Measurements from ENCODE around the gene ADCY3. TPM values are rescaled to one million over a fixed set of nuclear protein-coding genes. Genes with fewer than 3 reads are reported as not detected.
"Not testable (repeated sequence)": the region's sequence is repeated elsewhere in the genome, so short reads cannot be mapped to it uniquely, and the experiment has no call there.

The ADCY3 gene
- total and polyA plus RNA-seq, 12 donors = 5.3 to 50.8 (median 13.1) TPM

DNA sequence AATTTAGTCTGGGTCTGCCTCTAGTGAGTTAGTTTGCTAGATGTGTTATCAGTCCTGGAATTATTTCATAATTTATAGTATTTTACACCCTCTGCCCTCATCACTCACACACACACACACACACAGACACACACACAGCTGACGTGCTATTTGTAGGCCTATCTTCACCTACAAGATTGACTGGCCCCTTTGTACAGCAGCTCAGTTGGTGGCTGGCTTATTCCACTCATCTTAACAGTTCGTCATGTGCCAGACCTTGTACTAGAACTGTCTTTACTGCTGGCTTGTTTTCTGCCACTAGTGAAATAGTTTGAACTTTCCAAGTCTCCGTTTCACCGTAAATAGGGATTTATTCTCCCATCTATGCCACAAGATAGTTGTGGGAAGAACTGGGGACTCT, 105.5 kb downstream of the ADCY3 start:
- no peak overlapping the region for H3K4me3 ChIP-seq
- no peaks in the 10 kb centered on the region for H3K9me3 ChIP-seq
- H3K27ac ChIP-seq = no peak overlapping the region
- TF ChIP-seq, protein P1, sequence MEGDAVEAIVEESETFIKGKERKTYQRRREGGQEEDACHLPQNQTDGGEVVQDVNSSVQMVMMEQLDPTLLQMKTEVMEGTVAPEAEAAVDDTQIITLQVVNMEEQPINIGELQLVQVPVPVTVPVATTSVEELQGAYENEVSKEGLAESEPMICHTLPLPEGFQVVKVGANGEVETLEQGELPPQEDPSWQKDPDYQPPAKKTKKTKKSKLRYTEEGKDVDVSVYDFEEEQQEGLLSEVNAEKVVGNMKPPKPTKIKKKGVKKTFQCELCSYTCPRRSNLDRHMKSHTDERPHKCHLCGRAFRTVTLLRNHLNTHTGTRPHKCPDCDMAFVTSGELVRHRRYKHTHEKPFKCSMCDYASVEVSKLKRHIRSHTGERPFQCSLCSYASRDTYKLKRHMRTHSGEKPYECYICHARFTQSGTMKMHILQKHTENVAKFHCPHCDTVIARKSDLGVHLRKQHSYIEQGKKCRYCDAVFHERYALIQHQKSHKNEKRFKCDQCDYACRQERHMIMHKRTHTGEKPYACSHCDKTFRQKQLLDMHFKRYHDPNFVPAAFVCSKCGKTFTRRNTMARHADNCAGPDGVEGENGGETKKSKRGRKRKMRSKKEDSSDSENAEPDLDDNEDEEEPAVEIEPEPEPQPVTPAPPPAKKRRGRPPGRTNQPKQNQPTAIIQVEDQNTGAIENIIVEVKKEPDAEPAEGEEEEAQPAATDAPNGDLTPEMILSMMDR (IDR thresholded peaks at IDR 0.05) = no peak
- no peak for ATAC-seq
- H3K4me1 ChIP-seq = peaks cover 0 to 14% (median 0%) of the 10 kb centered on the region in 9 donors
- intact Hi-C loops (cut with DNase I) = no loop called here
- WGBS, 2 donors = 78 to 79% methylated on average over 4 of the region's 4 CpGs
- no peak for DNase-seq
- peaks cover 0 to 45% (median 8%) of the 10 kb centered on the region in 9 donors for H3K36me3 ChIP-seq
- no peaks in the 10 kb centered on the region for H3K27me3 ChIP-seq

DNA sequence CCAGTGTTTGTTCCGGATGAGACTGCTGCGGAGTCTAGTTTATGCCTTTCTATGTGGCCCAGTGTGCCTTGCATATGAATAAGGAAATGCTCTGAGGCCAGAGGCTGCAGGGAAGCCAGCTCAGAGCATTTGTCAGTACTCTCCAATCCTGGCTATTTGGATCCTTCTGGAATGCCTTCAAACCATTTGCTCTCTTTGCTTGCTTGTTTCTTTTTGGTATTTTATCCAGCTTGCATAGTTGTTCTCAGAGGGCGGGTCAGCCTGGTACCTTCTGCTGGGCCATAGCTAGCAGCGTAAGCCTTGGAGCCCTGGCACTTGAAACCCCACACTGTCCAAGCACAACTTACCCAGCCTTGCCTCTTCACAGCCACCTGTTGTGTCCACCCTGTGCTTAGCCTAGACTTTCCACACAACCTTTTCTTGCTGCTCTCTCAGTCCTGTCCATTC, 106.3 kb downstream of the ADCY3 start:
- DNase-seq = no peak
- TF ChIP-seq, protein P1 (IDR thresholded peaks at IDR 0.05) = no peak
- no peak for ATAC-seq
- Histone ChIP-seq H3K36me3 (peaks cover 0 to 37% (median 8%) of the 10 kb centered on the region in 9 donors), H3K27ac (no peak overlapping the region), H3K9me3 (no peaks in the 10 kb centered on the region), H3K4me3 (no peak overlapping the region), H3K27me3 (no peaks in the 10 kb centered on the region), H3K4me1 (peaks cover 0 to 12% (median 0%) of the 10 kb centered on the region in 9 donors)
- WGBS, 2 donors = 95 to 98% methylated on average over 4 of the region's 4 CpGs
- intact Hi-C loops (cut with DNase I) = no loop called here

DNA sequence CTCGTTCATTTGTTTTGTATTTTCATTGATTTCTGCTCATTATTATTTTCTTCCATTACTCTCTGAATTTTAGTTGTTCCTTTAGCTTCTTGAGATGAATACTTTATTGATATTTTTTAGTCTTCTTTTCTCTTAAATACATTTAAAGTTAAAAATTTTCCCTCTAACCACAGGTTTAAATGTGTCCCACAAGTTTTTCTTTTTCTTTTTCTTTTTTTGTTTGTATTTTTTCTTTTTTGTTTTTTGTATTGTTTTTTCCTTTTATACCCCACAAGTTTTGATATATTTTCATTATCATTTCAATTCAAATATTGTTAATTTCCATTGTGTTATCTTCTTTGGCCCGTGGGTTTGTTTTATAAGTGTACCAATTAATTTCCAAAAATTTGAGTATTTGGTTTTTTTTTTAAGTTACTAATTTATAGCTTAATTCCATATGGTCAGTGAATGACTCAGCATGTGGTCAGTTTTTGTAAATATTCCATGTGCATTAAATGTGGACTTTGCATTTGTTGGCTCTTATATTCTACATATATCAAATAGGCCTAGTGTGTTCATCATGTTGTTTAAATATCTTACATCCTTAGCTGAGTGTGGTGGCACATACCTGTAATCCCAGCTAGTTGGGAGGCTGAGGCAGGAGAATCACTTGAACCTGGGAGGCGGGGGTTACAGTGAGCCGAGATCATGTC, 110.6 kb downstream of the ADCY3 start:
- peaks cover 0 to 14% (median 0%) of the 10 kb centered on the region in 11 donors for H3K9me3 ChIP-seq
- no peaks in the 10 kb centered on the region for H3K27me3 ChIP-seq
- 88 to 94% methylated on average over 4 of the region's 4 CpGs for WGBS, 2 donors
- no peak overlapping the region for H3K27ac ChIP-seq
- TF ChIP-seq, protein P1 (IDR thresholded peaks at IDR 0.05) = no peak
- ATAC-seq (no peak), DNase-seq (no peak)
- peaks cover 0 to 15% (median 0%) of the 10 kb centered on the region in 9 donors for H3K36me3 ChIP-seq
- intact Hi-C loops (cut with DNase I) = no loop called here
- no peak overlapping the region for H3K4me3 ChIP-seq
- H3K4me1 ChIP-seq = peaks cover 0 to 4% (median 0%) of the 10 kb centered on the region in 9 donors

DNA sequence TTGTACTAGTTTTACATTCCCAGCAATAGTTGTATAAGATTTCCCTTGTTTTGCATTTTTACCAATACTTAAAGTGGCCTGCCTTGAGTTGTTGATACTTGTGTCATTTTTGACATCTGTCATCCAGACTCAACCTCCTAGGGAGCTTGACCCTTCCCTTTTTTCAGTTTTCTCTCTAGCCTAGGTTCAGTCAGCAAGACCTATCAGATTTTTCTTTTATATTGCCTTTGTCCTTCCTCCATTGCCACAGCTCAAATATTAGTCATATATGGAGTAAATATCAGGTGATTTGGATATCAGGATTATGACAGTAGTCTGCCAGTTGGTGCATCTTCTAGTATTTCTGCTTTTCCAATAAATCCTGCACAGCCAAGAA, 113.4 kb downstream of the ADCY3 start:
- H3K9me3 ChIP-seq = peaks cover 0 to 17% (median 0%) of the 10 kb centered on the region in 11 donors
- TF ChIP-seq, protein P1 (IDR thresholded peaks at IDR 0.05) = no peak
- no peak overlapping the region for H3K27ac ChIP-seq
- H3K4me3 ChIP-seq = no peak overlapping the region
- no peaks in the 10 kb centered on the region for H3K27me3 ChIP-seq
- intact Hi-C loops (cut with DNase I) = no loop called here
- peaks cover 0 to 15% (median 0%) of the 10 kb centered on the region in 9 donors for H3K36me3 ChIP-seq
- peaks cover 0 to 4% (median 0%) of the 10 kb centered on the region in 9 donors for H3K4me1 ChIP-seq
- ATAC-seq = no peak
- no peak for DNase-seq

GRCh38 chr2:24805811-24806660, 114.0 kb downstream of the ADCY3 start:
- WGBS, 2 donors = 94 to 95% methylated on average over 25 of the region's 25 CpGs
- peaks cover 0 to 19% (median 0%) of the 10 kb centered on the region in 11 donors for H3K9me3 ChIP-seq
- H3K4me3 ChIP-seq; H3K27ac ChIP-seq; DNase-seq; ATAC-seq; H3K27me3 ChIP-seq; intact Hi-C loops (cut with DNase I); H3K4me1 ChIP-seq: not testable (repeated sequence)
- peaks cover 0 to 15% (median 0%) of the 10 kb centered on the region in 9 donors for H3K36me3 ChIP-seq

DNA sequence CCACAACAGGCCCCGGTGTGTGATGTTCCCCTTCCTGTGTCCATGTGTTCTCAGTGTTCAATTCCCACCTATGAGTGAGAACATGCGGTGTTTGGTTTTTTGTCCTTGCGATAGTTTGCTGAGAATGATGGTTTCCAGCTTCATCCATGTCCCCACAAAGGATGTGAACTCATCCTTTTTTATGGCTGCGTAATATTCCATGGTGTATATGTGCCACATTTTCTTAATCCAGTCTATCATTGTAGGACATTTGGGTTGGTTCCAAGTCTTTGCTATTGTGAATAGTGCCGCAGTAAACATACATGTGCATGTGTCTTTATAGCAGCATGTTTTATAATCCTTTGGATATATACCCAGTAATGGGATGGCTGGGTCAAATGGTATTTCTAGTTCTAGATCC, 119.5 kb downstream of the ADCY3 start:
- intact Hi-C loops (cut with DNase I); H3K27ac ChIP-seq; H3K4me3 ChIP-seq; ATAC-seq; H3K27me3 ChIP-seq; H3K9me3 ChIP-seq; DNase-seq; H3K4me1 ChIP-seq: not testable (repeated sequence)
- WGBS, 2 donors = 94 to 98% methylated on average over 5 of the region's 5 CpGs
- peaks cover 0 to 28% (median 0%) of the 10 kb centered on the region in 9 donors for H3K36me3 ChIP-seq

All from heart right ventricle (tissue), 16 donors.